HUDEP-2 (cell line): ENCODE data around the gene NOS1AP.

Source experiments
- DNase-seq, 76 experiments: peaks; one replicate each; lab custom pipeline; 2025; ENCODE audit not compliant: unreplicated experiment in 76 of 76; lab: John Stamatoyannopoulos, UW

Gene NOS1AP

GRCh38 chr1:162357681-162358266 is 288.3 kb downstream of the NOS1AP start:
- peak in 33 of 76 experiments; percentile 4 to 56 (median 25) for DNase-seq

GRCh38 chr1:162358928-162359327 is 289.4 kb downstream of the NOS1AP start:
- no peak for DNase-seq

GRCh38 chr1:162359523-162360236 is 290.2 kb downstream of the NOS1AP start:
- DNase-seq, result no peak

- DNase-seq, result no peak
Observed at GRCh38 chr1:162360237-162360873, 290.9 kb downstream of the NOS1AP start.

GRCh38 chr1:162360874-162361260 is 291.4 kb downstream of the NOS1AP start:
- DNase-seq, result no peak

GRCh38 chr1:162361349-162361748 is 291.9 kb downstream of the NOS1AP start:
- no peak for DNase-seq

- DNase-seq, result no peak
Observed at GRCh38 chr1:162363823-162364222, 294.3 kb downstream of the NOS1AP start.

GRCh38 chr1:162364498-162364897 is 295.0 kb downstream of the NOS1AP start:
- DNase-seq, result no peak

GRCh38 chr1:162365284-162366020 is 296.0 kb downstream of the NOS1AP start:
- DNase-seq, result no peak

- DNase-seq, result no peak
Observed at GRCh38 chr1:162366149-162366548, 296.7 kb downstream of the NOS1AP start.

GRCh38 chr1:162366671-162367070 is 297.2 kb downstream of the NOS1AP start:
- DNase-seq, result peak in 1 of 76 experiments; percentile 6

GRCh38 chr1:162367073-162367472 is 297.6 kb downstream of the NOS1AP start:
- DNase-seq, result no peak

GRCh38 chr1:162367772-162368171 is 298.3 kb downstream of the NOS1AP start:
- no peak for DNase-seq

- DNase-seq, result no peak
Observed at GRCh38 chr1:162368451-162368850, 299.0 kb downstream of the NOS1AP start.

GRCh38 chr1:162369571-162369970 is 300.1 kb downstream of the NOS1AP start:
- DNase-seq, result no peak

GRCh38 chr1:162370161-162370560 is 300.7 kb downstream of the NOS1AP start:
- DNase-seq, result no peak

GRCh38 chr1:162370721-162371120 is 301.2 kb downstream of the NOS1AP start:
- no peak for DNase-seq

GRCh38 chr1:162371611-162372010 is 302.1 kb downstream of the NOS1AP start:
- DNase-seq, result no peak

GRCh38 chr1:162372159-162373071 is 302.9 kb downstream of the NOS1AP start:
- peak in 73 of 76 experiments; percentile 10 to 88 (median 74) for DNase-seq

- no peak for DNase-seq
Observed at GRCh38 chr1:162373072-162373427, 303.6 kb downstream of the NOS1AP start.
